WTC11 (cell line): ENCODE data around the gene CBFA2T2.

Experiments
- ATF1 ChIP-seq: sonication (generic); formaldehyde crosslinking; IDR thresholded peaks from 2 replicates; pipeline ENCODE4 v1.8.1; 2023; ENCODE audit warnings: mild to moderate bottlenecking, moderate library complexity, missing genetic modification reagents
- FOXK1 ChIP-seq: sonication (generic); formaldehyde crosslinking; IDR thresholded peaks from 2 replicates; pipeline ENCODE4 v1.8.0; 2022; ENCODE audit warnings: mild to moderate bottlenecking, moderate library complexity, missing genetic modification reagents
- NFE2L1 ChIP-seq: sonication (generic); formaldehyde crosslinking; IDR thresholded peaks from 2 replicates; pipeline ENCODE4 v1.8.1; 2023; ENCODE audit warnings: missing genetic modification reagents
- TF ChIP-seq, protein P1 (sequence below): fragments of 200-600 bp; IDR thresholded peaks from 2 replicates; pipeline ENCODE4 v1.8.0; 2022; ENCODE audit warnings: antibody characterized with exemption
- TF ChIP-seq, protein P2 (sequence below): sonication (generic); formaldehyde crosslinking; IDR thresholded peaks from 2 replicates; pipeline ENCODE4 v1.8.0; 2022; ENCODE audit warnings: mild to moderate bottlenecking, missing genetic modification reagents
- TF ChIP-seq, protein P3 (sequence below): sonication (generic); formaldehyde crosslinking; IDR thresholded peaks from 2 replicates; pipeline ENCODE4 v1.8.0; 2022; ENCODE audit warnings: mild to moderate bottlenecking, missing genetic modification reagents
- TF ChIP-seq, protein P4 (sequence below): fragments of 250-450 bp; sonication (Bioruptor Pico); IDR thresholded peaks from 2 replicates; pipeline ENCODE4 v1.9.0; 2021; ENCODE audit warnings: mild to moderate bottlenecking

DNA sequence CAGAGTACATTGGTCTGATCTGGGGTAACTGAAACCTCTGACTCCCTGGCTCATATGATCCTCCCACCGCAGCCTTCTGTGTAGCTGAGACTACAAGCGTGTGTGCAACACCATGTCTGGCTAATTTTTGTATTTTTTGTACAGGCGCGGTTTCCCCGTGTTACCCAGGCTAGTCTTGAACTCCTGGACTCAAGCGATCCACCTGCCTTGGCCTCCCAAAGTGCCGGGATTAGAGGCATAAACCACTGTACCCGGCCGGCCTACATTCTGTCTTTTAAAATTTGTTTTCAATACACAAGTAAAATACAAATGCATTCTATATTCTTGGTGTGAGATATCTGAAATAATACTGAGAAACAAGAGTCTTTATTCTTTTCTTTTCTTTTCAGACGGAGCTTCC lies 1.7 kb upstream of the CBFA2T2 start:
- TF ChIP-seq, protein P1, sequence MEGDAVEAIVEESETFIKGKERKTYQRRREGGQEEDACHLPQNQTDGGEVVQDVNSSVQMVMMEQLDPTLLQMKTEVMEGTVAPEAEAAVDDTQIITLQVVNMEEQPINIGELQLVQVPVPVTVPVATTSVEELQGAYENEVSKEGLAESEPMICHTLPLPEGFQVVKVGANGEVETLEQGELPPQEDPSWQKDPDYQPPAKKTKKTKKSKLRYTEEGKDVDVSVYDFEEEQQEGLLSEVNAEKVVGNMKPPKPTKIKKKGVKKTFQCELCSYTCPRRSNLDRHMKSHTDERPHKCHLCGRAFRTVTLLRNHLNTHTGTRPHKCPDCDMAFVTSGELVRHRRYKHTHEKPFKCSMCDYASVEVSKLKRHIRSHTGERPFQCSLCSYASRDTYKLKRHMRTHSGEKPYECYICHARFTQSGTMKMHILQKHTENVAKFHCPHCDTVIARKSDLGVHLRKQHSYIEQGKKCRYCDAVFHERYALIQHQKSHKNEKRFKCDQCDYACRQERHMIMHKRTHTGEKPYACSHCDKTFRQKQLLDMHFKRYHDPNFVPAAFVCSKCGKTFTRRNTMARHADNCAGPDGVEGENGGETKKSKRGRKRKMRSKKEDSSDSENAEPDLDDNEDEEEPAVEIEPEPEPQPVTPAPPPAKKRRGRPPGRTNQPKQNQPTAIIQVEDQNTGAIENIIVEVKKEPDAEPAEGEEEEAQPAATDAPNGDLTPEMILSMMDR, result no peak
- TF ChIP-seq, protein P2, sequence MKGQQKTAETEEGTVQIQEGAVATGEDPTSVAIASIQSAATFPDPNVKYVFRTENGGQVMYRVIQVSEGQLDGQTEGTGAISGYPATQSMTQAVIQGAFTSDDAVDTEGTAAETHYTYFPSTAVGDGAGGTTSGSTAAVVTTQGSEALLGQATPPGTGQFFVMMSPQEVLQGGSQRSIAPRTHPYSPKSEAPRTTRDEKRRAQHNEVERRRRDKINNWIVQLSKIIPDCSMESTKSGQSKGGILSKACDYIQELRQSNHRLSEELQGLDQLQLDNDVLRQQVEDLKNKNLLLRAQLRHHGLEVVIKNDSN, result no peak
- TF ChIP-seq NFE2L1 (CRISPR knock-in tag), result no peak
- no peak for TF ChIP-seq FOXK1
- TF ChIP-seq, protein P3, sequence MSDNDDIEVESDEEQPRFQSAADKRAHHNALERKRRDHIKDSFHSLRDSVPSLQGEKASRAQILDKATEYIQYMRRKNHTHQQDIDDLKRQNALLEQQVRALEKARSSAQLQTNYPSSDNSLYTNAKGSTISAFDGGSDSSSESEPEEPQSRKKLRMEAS (CRISPR knock-in tag), result no peak
- no peak for TF ChIP-seq ATF1 (CRISPR knock-in tag)
- TF ChIP-seq, protein P4, sequence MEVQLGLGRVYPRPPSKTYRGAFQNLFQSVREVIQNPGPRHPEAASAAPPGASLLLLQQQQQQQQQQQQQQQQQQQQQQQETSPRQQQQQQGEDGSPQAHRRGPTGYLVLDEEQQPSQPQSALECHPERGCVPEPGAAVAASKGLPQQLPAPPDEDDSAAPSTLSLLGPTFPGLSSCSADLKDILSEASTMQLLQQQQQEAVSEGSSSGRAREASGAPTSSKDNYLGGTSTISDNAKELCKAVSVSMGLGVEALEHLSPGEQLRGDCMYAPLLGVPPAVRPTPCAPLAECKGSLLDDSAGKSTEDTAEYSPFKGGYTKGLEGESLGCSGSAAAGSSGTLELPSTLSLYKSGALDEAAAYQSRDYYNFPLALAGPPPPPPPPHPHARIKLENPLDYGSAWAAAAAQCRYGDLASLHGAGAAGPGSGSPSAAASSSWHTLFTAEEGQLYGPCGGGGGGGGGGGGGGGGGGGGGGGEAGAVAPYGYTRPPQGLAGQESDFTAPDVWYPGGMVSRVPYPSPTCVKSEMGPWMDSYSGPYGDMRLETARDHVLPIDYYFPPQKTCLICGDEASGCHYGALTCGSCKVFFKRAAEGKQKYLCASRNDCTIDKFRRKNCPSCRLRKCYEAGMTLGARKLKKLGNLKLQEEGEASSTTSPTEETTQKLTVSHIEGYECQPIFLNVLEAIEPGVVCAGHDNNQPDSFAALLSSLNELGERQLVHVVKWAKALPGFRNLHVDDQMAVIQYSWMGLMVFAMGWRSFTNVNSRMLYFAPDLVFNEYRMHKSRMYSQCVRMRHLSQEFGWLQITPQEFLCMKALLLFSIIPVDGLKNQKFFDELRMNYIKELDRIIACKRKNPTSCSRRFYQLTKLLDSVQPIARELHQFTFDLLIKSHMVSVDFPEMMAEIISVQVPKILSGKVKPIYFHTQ (CRISPR knock-in tag), result no peak
